Measurements from ENCODE around the gene HEPHL1.

Gene HEPHL1

DNA sequence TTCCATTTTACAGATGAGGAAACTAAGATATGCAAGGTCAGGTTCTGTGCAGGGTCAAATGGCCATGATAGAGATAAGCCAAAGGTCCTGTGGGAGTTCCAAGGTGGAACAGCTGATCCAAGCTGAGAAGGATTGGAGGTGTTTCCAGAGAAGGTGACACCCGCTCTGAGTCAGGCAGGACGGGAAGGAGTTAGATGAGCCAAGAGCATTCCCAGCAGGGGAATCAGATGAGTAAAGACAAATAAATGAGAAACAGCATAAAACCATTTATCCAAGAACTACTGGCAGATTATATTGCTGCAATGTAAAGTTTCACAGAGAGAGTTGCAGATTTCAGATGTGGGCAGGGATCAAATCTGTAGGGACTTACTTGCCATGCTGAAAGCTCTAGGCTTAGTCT, 18.9 kb upstream of the HEPHL1 start:
- CTCF ChIA-PET, result no interaction called here
- DNase-seq (ENCODE audit: extremely low spot score), result no peak
- POLR2A ChIA-PET, result no interaction called here
- TF ChIP-seq, protein P1, sequence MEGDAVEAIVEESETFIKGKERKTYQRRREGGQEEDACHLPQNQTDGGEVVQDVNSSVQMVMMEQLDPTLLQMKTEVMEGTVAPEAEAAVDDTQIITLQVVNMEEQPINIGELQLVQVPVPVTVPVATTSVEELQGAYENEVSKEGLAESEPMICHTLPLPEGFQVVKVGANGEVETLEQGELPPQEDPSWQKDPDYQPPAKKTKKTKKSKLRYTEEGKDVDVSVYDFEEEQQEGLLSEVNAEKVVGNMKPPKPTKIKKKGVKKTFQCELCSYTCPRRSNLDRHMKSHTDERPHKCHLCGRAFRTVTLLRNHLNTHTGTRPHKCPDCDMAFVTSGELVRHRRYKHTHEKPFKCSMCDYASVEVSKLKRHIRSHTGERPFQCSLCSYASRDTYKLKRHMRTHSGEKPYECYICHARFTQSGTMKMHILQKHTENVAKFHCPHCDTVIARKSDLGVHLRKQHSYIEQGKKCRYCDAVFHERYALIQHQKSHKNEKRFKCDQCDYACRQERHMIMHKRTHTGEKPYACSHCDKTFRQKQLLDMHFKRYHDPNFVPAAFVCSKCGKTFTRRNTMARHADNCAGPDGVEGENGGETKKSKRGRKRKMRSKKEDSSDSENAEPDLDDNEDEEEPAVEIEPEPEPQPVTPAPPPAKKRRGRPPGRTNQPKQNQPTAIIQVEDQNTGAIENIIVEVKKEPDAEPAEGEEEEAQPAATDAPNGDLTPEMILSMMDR (IDR thresholded peaks at IDR 0.05; ENCODE audit: control extremely low read depth, extremely low read depth, low read depth, missing control alignments), result no peak

DNA sequence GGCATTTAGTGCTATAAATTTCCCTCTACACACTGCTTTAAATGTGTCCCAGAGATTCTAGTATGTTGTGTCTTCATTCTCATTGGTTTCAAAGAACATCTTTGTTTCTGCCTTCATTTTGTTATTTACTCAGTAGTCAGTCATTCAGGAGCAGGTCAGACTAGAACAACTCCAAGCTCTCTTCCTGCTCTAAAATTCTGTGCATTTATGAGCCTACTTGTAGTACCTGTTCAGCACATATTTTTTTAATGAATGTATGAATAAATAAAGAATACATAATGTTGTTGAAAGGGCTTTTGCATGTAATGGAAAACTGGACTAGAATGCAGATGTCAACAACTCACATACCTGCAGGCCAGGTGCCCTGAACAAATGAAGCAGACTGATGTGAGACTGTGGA, 13.7 kb upstream of the HEPHL1 start:
- TF ChIP-seq, protein P1 (IDR thresholded peaks at IDR 0.05; ENCODE audit: control extremely low read depth, extremely low read depth, low read depth, missing control alignments), result no peak
- ChIA-PET POLR2A (no interaction called here), CTCF (no interaction called here)
- no peak for DNase-seq (ENCODE audit: extremely low spot score)

DNA sequence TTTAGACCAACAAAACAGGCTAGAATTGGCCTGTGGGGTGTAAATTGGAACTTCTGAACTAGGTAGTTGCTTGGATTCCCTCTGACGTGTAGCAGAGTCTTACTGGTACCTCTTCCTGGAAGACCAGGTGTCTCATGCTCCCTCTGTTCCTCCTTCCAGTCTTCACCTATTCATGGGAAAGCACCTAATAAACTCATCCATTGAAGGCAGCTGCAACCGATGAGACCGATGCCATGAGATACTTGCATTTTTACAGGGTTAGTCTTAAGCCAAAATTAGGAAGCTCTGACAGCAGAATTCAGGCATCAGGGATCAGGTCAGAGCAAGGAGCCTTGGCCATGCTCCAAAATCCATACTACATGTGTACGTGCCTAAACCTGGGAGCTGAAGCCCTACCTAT, 13.2 kb upstream of the HEPHL1 start:
- DNase-seq (ENCODE audit: extremely low spot score), result no peak
- TF ChIP-seq, protein P1 (IDR thresholded peaks at IDR 0.05; ENCODE audit: control extremely low read depth, extremely low read depth, low read depth, missing control alignments), result no peak
- POLR2A ChIA-PET, result no interaction called here
- CTCF ChIA-PET, result no interaction called here

DNA sequence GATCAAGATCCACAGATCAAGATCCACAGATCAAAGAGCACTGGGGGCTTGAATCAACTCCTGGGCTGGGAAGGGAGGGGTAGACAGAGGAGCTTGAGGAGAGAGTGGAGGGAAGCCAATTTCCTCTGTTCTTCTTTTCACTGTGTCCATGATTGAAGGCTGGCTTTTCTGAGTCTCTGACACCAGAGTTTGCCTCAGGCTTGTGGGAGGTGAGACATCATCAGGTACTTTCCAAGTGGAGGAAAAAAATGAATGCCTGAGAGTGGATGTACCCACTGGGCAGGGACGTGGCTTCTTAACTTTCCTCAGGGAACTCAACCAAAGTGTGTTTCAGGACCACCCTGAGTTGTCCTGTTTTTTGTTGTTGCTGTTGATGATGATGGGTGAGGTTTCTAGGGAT, 11.0 kb upstream of the HEPHL1 start:
- TF ChIP-seq, protein P1 (IDR thresholded peaks at IDR 0.05; ENCODE audit: control extremely low read depth, extremely low read depth, low read depth, missing control alignments), result no peak
- ChIA-PET POLR2A (no interaction called here), CTCF (no interaction called here)
- DNase-seq (ENCODE audit: extremely low spot score), result no peak

DNA sequence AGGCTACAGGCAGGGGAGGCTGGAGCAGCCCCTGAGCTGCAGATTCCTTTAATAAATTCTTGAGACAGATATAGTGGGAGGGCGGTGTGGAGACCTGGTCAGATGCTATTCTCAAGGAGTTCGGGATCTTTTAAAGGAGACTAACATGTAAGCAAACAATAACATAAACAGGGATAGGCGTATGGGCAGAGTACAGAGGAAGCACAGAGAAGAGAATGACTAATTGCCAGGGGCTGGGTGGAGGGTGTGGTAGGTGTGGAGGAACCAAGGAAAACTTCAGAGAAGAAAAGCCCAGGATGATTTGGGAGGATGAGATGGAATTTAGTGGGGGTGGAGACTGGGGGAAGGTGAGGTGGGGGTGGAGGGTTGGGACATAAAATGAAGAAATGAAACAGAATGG, 9.7 kb upstream of the HEPHL1 start:
- DNase-seq (ENCODE audit: extremely low spot score), result no peak
- TF ChIP-seq, protein P1 (IDR thresholded peaks at IDR 0.05; ENCODE audit: control extremely low read depth, extremely low read depth, low read depth, missing control alignments), result no peak
- ChIA-PET POLR2A (no interaction called here), CTCF (no interaction called here)

DNA sequence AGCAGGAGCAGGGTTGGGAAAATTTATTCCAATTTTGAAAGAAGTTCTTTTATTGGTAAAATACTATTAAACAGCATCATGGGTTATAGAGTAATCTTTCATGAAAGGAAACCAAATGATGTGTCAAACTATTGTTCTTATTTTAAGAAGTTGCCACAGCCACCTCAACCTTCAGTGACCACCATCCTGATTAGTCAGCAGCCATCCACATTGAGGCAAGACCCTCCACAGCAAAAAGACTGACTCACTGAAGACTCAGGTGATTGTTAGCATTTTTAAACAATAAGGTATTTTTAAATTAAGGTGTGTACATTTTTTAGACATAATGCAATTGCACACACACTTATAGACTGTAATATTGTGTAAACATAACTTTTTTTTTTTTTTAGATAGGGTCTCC, 3.7 kb upstream of the HEPHL1 start:
- TF ChIP-seq, protein P1 (IDR thresholded peaks at IDR 0.05; ENCODE audit: control extremely low read depth, extremely low read depth, low read depth, missing control alignments), result no peak
- no peak for DNase-seq (ENCODE audit: extremely low spot score)
- ChIA-PET POLR2A (no interaction called here), CTCF (no interaction called here)

DNA sequence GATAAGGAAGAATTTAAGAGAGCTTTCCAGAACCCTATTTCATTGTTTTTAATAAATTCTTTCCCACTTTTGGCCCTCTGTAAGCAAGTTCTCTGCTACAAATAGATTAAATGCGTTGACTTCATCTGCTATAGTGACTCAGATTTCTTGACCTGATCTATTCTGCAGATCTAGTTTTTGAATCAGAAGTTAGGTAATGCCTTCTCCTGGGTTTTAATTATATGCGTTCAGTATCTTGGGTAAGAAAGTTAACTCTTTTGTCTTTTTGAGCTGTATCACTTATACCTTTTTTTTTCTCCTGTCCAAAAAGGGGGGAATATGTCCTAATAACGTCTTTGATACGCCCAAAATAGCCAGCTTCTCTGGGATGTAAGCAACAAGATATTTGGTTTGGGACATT, 2.4 kb upstream of the HEPHL1 start:
- POLR2A ChIA-PET, result no interaction called here
- CTCF ChIA-PET, result no interaction called here
- TF ChIP-seq, protein P1 (IDR thresholded peaks at IDR 0.05; ENCODE audit: control extremely low read depth, extremely low read depth, low read depth, missing control alignments), result no peak

More for the DNA sequence above, 2.4 kb upstream of the HEPHL1 start:
- no peak for DNase-seq (ENCODE audit: extremely low spot score)

Measured in GM10248 (cell line).